CD4-positive, alpha-beta T cell treated with Interleukin-15 for 4 hours (primary cell): ENCODE data around the gene HAL.
A peak's percentile ranks its signal among the peaks of the same experiment; 100 is the strongest.

Experiments used
- DNase-seq: peaks from one replicate; pipeline ENCODE4 v3.0.0-alpha.2; 2020; ENCODE audit warnings: low spot score

The HAL gene

GRCh38 chr12:95996034-95996658 lies at the start of gene HAL:
Gene HAL (minus strand): TSS chr12:95996344. CDS start chr12:95995910, 434 bp downstream.
- no peak for DNase-seq

GRCh38 chr12:96045566-96045965 lies 49.4 kb upstream of the HAL start:
- peak; percentile 46 for DNase-seq

GRCh38 chr12:96044943-96045290 lies 48.8 kb upstream of the HAL start:
- DNase-seq = no peak

- no peak for DNase-seq
Observed at GRCh38 chr12:96044017-96044942, 48.1 kb upstream of the HAL start.

- DNase-seq = no peak
Observed at GRCh38 chr12:96041181-96041580, 45.0 kb upstream of the HAL start.

- no peak for DNase-seq
Observed at GRCh38 chr12:96040305-96041133, 44.4 kb upstream of the HAL start.

GRCh38 chr12:96039516-96039915 lies 43.4 kb upstream of the HAL start:
- no peak for DNase-seq

- DNase-seq = no peak
Observed at GRCh38 chr12:96036765-96037455, 40.8 kb upstream of the HAL start.

- DNase-seq = peak; percentile 96
Observed at GRCh38 chr12:96035283-96036236, 39.4 kb upstream of the HAL start, which contains the start of gene LTA4H. Gene LTA4H (minus strand): TSS chr12:96035587. CDS start chr12:96035519, 68 bp downstream.

- no peak for DNase-seq
Observed at GRCh38 chr12:96034621-96035282, 38.6 kb upstream of the HAL start.

GRCh38 chr12:96033549-96034389 lies 37.6 kb upstream of the HAL start:
- no peak for DNase-seq

- DNase-seq = no peak
Observed at GRCh38 chr12:96029826-96030225, 33.7 kb upstream of the HAL start.

GRCh38 chr12:96028538-96028937 lies 32.4 kb upstream of the HAL start:
- no peak for DNase-seq

GRCh38 chr12:96026331-96026730 lies 30.2 kb upstream of the HAL start:
- no peak for DNase-seq

GRCh38 chr12:96025518-96025917 lies 29.4 kb upstream of the HAL start:
- no peak for DNase-seq

- DNase-seq = no peak
Observed at GRCh38 chr12:96020314-96021003, 24.3 kb upstream of the HAL start.

- no peak for DNase-seq
Observed at GRCh38 chr12:96015672-96016071, 19.5 kb upstream of the HAL start.

- DNase-seq = no peak
Observed at GRCh38 chr12:96014943-96015599, 18.9 kb upstream of the HAL start.
